Thyroid gland (tissue), 4 donors: ENCODE measurements around the gene NADSYN1. TPM values are rescaled to one million over a fixed set of nuclear protein-coding genes. Genes with fewer than 3 reads are reported as not detected.

ENCODE experiments used
- DNase-seq, 2 donors: peaks; one replicate each; pipeline ENCODE4 v3.0.0-alpha.2; 2019
- H3K27ac ChIP-seq, 3 donors: fragments of 200-600 bp; sonication (generic); 1 replicate in 2 of 3; 2 replicates in 1 of 3; pipeline ENCODE4 v1.5.1; 2016 to 2019; ENCODE audit warnings: mild to moderate bottlenecking in 1 of 3, moderate library complexity in 1 of 3
- H3K27me3 ChIP-seq: fragments of 200-600 bp; sonication (generic); one replicate; pipeline ENCODE4 v1.5.1; 2019
- H3K36me3 ChIP-seq, 2 donors: fragments of 200-600 bp; sonication (generic); one replicate each; pipeline ENCODE4 v1.5.1; 2016 to 2019
- H3K4me1 ChIP-seq, 2 donors: fragments of 200-600 bp; sonication (generic); one replicate each; pipeline ENCODE4 v1.5.1; 2017 to 2019
- H3K4me3 ChIP-seq, 3 donors: fragments of 200-600 bp; sonication (generic); replicated peaks in 1 of 3; 1 replicate in 2 of 3; 2 replicates in 1 of 3; pipeline ENCODE4 v1.5.1; 2016; ENCODE audit warnings: mild to moderate bottlenecking in 1 of 3
- H3K9me3 ChIP-seq: fragments of 200-600 bp; sonication (generic); one replicate; pipeline ENCODE4 v1.5.1; 2017
- POLR2A ChIP-seq, 2 donors: fragments of 450-650 bp; IDR thresholded peaks; one replicate each; pipeline ENCODE4 v1.6.1; 2017; ENCODE audit warnings: antibody characterized with exemption in 2 of 2, mild to moderate bottlenecking in 2 of 2, moderate library complexity in 1 of 2
- WGBS, 2 donors: methylation state at CpG; one replicate each; pipeline ENCODE4 v1.1.5; 2017; 5-methylcytosine and 5-hydroxymethylcytosine counted together
- intact Hi-C: fragments of 100-400 bp; cut with DNase I; formaldehyde crosslinking; loops from one replicate; pipeline ENCODE4 v1.15.1; 2023
- total RNA-seq, 4 donors: library from RNA; depleted of rRNA; stranded (reverse); fragments of >200 nt; gene quantifications; one replicate each; pipeline ENCODE4 v1.2.3, GENCODE V29; 2016
- TF ChIP-seq, protein P1 (sequence below), 6 experiments: fragments of 200-600 bp in 3 of 6; fragments of 450-650 bp in 3 of 6; sonication (generic) in 3 of 6; IDR thresholded peaks; one replicate each; pipeline ENCODE4 v1.5.1; 2016 to 2019; ENCODE audit warnings: antibody characterized with exemption in 6 of 6, mild to moderate bottlenecking in 2 of 6, inconsistent platforms in 1 of 6, moderate library complexity in 1 of 6

Gene NADSYN1
- total RNA-seq, 4 donors from 2014 or later: 41.9 to 102 (median 54.7) TPM

DNA sequence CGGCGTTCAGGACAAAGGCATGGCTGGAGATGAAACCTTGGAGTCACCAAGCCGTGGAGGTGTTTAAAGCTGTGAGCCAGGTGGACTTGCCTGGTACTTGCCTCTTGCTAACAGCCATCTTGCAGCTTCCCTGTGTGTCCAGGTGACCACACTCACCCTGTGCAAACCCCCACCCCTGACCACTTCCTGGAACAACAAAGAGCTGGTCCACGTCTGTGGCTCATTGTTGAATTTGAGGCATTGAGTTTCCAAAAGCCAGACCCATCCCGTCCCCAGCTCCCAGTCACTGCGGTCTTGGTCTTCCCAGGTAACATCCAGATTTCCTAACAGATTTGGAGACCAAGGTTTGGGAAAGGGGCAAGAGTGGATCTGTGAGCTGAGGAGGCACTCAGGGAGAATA, 23.3 kb upstream of the NADSYN1 start:
- intact Hi-C loops: no loop called here
- DNase-seq: no peak
- peaks cover 11 to 29% of the 10 kb centered on the region in 2 donors for H3K4me1 ChIP-seq
- no peak overlapping the region for H3K27ac ChIP-seq
- TF ChIP-seq, protein P1, sequence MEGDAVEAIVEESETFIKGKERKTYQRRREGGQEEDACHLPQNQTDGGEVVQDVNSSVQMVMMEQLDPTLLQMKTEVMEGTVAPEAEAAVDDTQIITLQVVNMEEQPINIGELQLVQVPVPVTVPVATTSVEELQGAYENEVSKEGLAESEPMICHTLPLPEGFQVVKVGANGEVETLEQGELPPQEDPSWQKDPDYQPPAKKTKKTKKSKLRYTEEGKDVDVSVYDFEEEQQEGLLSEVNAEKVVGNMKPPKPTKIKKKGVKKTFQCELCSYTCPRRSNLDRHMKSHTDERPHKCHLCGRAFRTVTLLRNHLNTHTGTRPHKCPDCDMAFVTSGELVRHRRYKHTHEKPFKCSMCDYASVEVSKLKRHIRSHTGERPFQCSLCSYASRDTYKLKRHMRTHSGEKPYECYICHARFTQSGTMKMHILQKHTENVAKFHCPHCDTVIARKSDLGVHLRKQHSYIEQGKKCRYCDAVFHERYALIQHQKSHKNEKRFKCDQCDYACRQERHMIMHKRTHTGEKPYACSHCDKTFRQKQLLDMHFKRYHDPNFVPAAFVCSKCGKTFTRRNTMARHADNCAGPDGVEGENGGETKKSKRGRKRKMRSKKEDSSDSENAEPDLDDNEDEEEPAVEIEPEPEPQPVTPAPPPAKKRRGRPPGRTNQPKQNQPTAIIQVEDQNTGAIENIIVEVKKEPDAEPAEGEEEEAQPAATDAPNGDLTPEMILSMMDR (IDR thresholded peaks at IDR 0.05): no peak
- no peak for TF ChIP-seq POLR2A (IDR thresholded peaks at IDR 0.05)
- no peak overlapping the region for H3K4me3 ChIP-seq
- H3K36me3 ChIP-seq: no peaks in the 10 kb centered on the region
- no peaks in the 10 kb centered on the region for H3K9me3 ChIP-seq
- 89 to 92% methylated on average over 6 of the region's 6 CpGs for WGBS, 2 donors
- H3K27me3 ChIP-seq: no peaks in the 10 kb centered on the region

DNA sequence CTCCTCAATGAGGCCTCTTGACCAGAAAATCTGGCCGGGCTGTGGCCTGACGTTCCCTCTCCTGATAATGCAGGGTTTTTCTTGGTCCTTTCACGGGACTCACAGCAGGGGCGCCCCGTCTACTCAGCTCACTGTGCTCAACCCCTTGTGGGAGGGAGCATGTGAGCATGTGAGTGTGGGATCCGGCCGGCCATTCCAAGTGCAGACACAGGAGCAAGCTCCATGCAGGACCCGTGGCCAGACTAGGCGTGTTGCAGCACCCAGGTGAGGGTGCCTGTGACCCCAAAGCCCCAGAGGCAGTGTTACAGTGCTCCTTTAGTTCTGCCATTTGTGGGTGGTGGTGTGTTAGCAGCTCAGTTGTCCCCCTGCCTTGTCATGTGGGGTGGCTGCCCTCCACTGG, 22.8 kb upstream of the NADSYN1 start:
- no peaks in the 10 kb centered on the region for H3K36me3 ChIP-seq
- H3K27ac ChIP-seq: no peak overlapping the region
- H3K27me3 ChIP-seq: no peaks in the 10 kb centered on the region
- intact Hi-C loops: no loop called here
- WGBS, 2 donors: 88 to 96% methylated on average over 9 of the region's 9 CpGs
- no peak for DNase-seq
- no peak overlapping the region for H3K4me3 ChIP-seq
- peaks cover 11 to 29% of the 10 kb centered on the region in 2 donors for H3K4me1 ChIP-seq
- H3K9me3 ChIP-seq: no peaks in the 10 kb centered on the region
- TF ChIP-seq, protein P1 (IDR thresholded peaks at IDR 0.05): no peak
- TF ChIP-seq POLR2A (IDR thresholded peaks at IDR 0.05): no peak

DNA sequence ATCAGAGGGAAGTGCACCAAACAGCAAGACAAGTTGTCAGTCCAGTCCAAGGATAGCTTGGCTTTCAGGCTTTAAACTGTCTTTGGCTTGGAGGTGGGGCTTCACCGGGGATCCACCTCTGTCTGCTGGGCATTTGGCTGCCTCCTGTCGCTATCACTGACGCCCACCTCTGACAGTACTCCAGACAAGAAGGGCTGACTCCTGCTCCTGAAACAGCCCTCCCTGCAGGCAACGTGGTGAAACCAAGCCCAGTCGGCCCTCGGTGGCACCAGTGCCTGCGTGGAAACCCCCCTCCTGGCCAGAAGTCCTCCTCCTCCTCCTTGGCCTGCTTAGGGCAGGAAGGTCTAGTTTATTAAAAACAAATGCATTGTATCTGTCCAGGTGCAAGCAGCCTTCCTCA, 21.7 kb upstream of the NADSYN1 start:
- no peaks in the 10 kb centered on the region for H3K27me3 ChIP-seq
- no peaks in the 10 kb centered on the region for H3K9me3 ChIP-seq
- H3K4me1 ChIP-seq: peaks cover 11 to 29% of the 10 kb centered on the region in 2 donors
- H3K36me3 ChIP-seq: no peaks in the 10 kb centered on the region
- no peak overlapping the region for H3K27ac ChIP-seq
- TF ChIP-seq, protein P1 (IDR thresholded peaks at IDR 0.05): no peak
- TF ChIP-seq POLR2A (IDR thresholded peaks at IDR 0.05): no peak
- no peak for DNase-seq
- 69 to 78% methylated on average over 6 to 7 of the region's 7 CpGs for WGBS, 2 donors
- no peak overlapping the region for H3K4me3 ChIP-seq
- intact Hi-C loops: no loop called here

DNA sequence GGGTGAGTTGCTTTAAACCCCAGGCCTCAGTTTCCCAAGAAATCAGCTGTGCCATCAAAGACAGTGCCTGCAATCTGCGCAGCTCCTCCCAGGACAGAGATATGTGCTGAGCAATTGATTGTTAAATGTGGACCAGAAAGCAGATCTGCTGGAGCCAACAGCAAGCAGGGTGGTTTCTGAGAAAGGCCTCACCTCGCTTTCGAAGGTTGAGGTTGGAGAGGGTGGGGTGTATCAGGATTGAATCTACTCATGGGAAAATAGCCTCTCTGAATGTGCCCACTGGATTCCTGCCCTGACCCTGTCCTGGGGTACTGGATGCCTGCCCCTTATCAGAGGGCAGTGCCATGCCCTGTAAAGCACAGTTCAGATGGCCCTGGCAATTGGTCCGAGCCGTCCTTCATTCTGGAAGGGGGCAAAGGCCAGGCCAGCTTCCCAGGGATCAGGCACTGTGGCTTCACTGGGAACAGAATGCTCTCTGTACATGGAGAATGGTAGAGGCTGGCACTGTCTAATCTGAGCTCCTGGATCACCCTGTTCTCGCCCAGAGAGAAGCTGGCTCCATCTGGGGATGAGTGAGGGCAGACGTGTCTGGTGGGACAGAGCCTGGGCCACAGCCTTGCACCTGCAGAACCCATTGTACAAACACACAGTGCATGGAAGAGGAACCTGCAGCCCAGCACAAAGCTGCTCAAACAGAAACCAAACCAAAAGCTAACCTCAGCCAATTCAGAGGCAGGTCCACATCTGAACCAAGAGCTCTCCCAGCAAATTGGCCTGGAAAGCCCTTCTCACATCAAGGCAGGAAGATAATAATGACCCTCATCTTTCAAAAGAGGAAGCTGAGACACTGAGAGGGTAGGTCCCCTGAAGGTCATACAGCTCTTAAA, 20.0 kb upstream of the NADSYN1 start:
- H3K4me3 ChIP-seq: no peak overlapping the region
- WGBS, 2 donors: 91 to 100% methylated on average over 1 to 7 of the region's 7 CpGs
- TF ChIP-seq POLR2A (IDR thresholded peaks at IDR 0.05): no peak
- TF ChIP-seq, protein P1 (IDR thresholded peaks at IDR 0.05): no peak
- no peaks in the 10 kb centered on the region for H3K9me3 ChIP-seq
- intact Hi-C loops: no loop called here
- no peak for DNase-seq
- H3K27me3 ChIP-seq: no peaks in the 10 kb centered on the region
- no peaks in the 10 kb centered on the region for H3K36me3 ChIP-seq
- peaks cover 11 to 29% of the 10 kb centered on the region in 2 donors for H3K4me1 ChIP-seq
- no peak overlapping the region for H3K27ac ChIP-seq
